Naive thymus-derived CD8-positive, alpha-beta T cell (primary cell): ENCODE results near the gene DMWD. TPM values are rescaled to one million over a fixed set of nuclear protein-coding genes. Genes with fewer than 3 reads are reported as not detected.
"Not testable (repeated sequence)": the region's sequence is repeated elsewhere in the genome, so short reads cannot be mapped to it uniquely, and the experiment has no call there.

Source experiments
- ATAC-seq, 2 donors: fragments of 150-1000 bp; cut with Tn5 transposase in 1 of 2; sonication (Bioruptor Pico), chemical (Tn5 transposase) in 1 of 2; 1 replicate in 1 of 2; 2 replicates in 1 of 2; pipeline ENCODE4 v1.10.0; 2021; ENCODE audit warnings: mild to moderate bottlenecking in 2 of 2, moderate library complexity in 2 of 2
- POLR2A ChIA-PET: fragments of 350-600 bp; sonication (Branson Sonifier 250); formaldehyde crosslinking; loops from one replicate; lab custom pipeline; 2021; ENCODE audit warnings: antibody characterized with exemption; lab: Charles Lee
- DNase-seq, 10 donors: peaks; one replicate each; pipeline versions ENCODE4 v3.0.0 to v3.0.0-alpha.2; 2020 to 2022
- H3K27ac Mint-ChIP-seq, 10 donors: one replicate each; pipeline ENCODE4 v1.8.0; 2020 to 2022; ENCODE audit warnings: mild to moderate bottlenecking in 10 of 10, mixed read lengths in 10 of 10, moderate library complexity in 4 of 10, inconsistent platforms in 1 of 10
- H3K27me3 Mint-ChIP-seq, 5 donors: one replicate each; pipeline ENCODE4 v1.8.0; 2021 to 2022; ENCODE audit warnings: mixed read lengths in 5 of 5
- H3K36me3 Mint-ChIP-seq, 3 donors: one replicate each; pipeline ENCODE4 v1.8.0; 2020 to 2022; ENCODE audit warnings: mixed read lengths in 3 of 3, mild to moderate bottlenecking in 2 of 3, inconsistent platforms in 1 of 3
- H3K4me1 Mint-ChIP-seq, 4 donors: one replicate each; pipeline ENCODE4 v1.8.0; 2021 to 2022; ENCODE audit warnings: mixed read lengths in 4 of 4
- H3K4me3 Mint-ChIP-seq, 10 donors: one replicate each; pipeline ENCODE4 v1.8.0; 2020 to 2022; ENCODE audit warnings: mild to moderate bottlenecking in 10 of 10, mixed read lengths in 10 of 10, moderate library complexity in 6 of 10, inconsistent platforms in 1 of 10
- H3K9me3 Mint-ChIP-seq, 9 donors: one replicate each; pipeline ENCODE4 v1.8.0; 2020 to 2022; ENCODE audit warnings: mixed read lengths in 9 of 9, mild to moderate bottlenecking in 3 of 9, inconsistent platforms in 1 of 9, moderate library complexity in 1 of 9
- polyA plus RNA-seq, 3 donors: library from polyadenylated mRNA; unstranded; fragments of 300-500 nt; fragmentation: Illumina TruSeq; gene quantifications; one replicate each; pipeline ENCODE4 v1.2.3, GENCODE V29; 2021
- total RNA-seq, 8 experiments: library from RNA in 2 of 8; stranded (reverse) in 2 of 8; gene quantifications; one replicate each; pipeline ENCODE4 v1.2.3 and lab custom pipeline; 2021 to 2026

DMWD gene
- total and polyA plus RNA-seq, 5 experiments from 2014 or later = 8.0 to 54.1 (median 16.5) TPM

GRCh38 chr19:45754323-45754722 lies 38.3 kb downstream of the DMWD start:
- Mint-ChIP-seq H3K4me1 (no peaks in the 10 kb centered on the region), H3K27ac (no peak overlapping the region), H3K4me3 (no peak overlapping the region), H3K36me3 (no peaks in the 10 kb centered on the region), H3K9me3 (no peaks in the 10 kb centered on the region), H3K27me3 (peaks cover 0 to 2% (median 0%) of the 10 kb centered on the region in 5 donors)
- ATAC-seq (no peak), DNase-seq (no peak)
- POLR2A ChIA-PET = no interaction called here

- no peaks in the 10 kb centered on the region for H3K9me3 Mint-ChIP-seq
- ATAC-seq (no peak), DNase-seq (no peak)
- peaks cover 0 to 2% (median 0%) of the 10 kb centered on the region in 5 donors for H3K27me3 Mint-ChIP-seq
- no peak overlapping the region for H3K4me3 Mint-ChIP-seq
- H3K27ac Mint-ChIP-seq = no peak overlapping the region
- POLR2A ChIA-PET = no interaction called here
- H3K4me1 Mint-ChIP-seq = no peaks in the 10 kb centered on the region
- no peaks in the 10 kb centered on the region for H3K36me3 Mint-ChIP-seq
These were observed 39.1 kb downstream of the DMWD start for GRCh38 chr19:45753548-45753947.

- Mint-ChIP-seq H3K36me3 (no peaks in the 10 kb centered on the region), H3K4me1 (no peaks in the 10 kb centered on the region), H3K4me3 (no peak overlapping the region), H3K27ac (no peak overlapping the region), H3K27me3 (peaks cover 0 to 4% (median 0%) of the 10 kb centered on the region in 5 donors), H3K9me3 (no peaks in the 10 kb centered on the region)
- ATAC-seq (no peak), DNase-seq (no peak)
- POLR2A ChIA-PET = interaction anchor here (0.6 to 0.7 kb wide), 2 partner anchors 21 to 22 kb away, joined by 4 to 5 read pairs; partner anchors contain the start of gene FBXO46
These were observed 40.0 kb downstream of the DMWD start for GRCh38 chr19:45752639-45753038.

- H3K27ac Mint-ChIP-seq, H3K4me1 Mint-ChIP-seq, H3K9me3 Mint-ChIP-seq, H3K4me3 Mint-ChIP-seq, H3K36me3 Mint-ChIP-seq, DNase-seq, ATAC-seq, POLR2A ChIA-PET: not testable (repeated sequence)
- H3K27me3 Mint-ChIP-seq = peaks cover 0 to 11% (median 4%) of the 10 kb centered on the region in 5 donors
These were observed 41.2 kb downstream of the DMWD start for GRCh38 chr19:45751483-45751882.

GRCh38 chr19:45747513-45747912 lies 45.1 kb downstream of the DMWD start:
- no peak overlapping the region for H3K4me3 Mint-ChIP-seq
- no peaks in the 10 kb centered on the region for H3K9me3 Mint-ChIP-seq
- H3K27me3 Mint-ChIP-seq = peaks cover 3 to 22% (median 10%) of the 10 kb centered on the region in 5 donors
- no peak for ATAC-seq
- H3K4me1 Mint-ChIP-seq = no peaks in the 10 kb centered on the region
- DNase-seq = no peak
- POLR2A ChIA-PET = interaction anchor here (0.6 kb wide), 1 partner anchor 1533 kb away, joined by 3 read pairs; no protein-coding TSS in a partner anchor
- no peaks in the 10 kb centered on the region for H3K36me3 Mint-ChIP-seq
- peak overlapping the region in 1 of 10 donors; percentile 38 for H3K27ac Mint-ChIP-seq

- Mint-ChIP-seq H3K27me3 (peaks cover 3 to 22% (median 10%) of the 10 kb centered on the region in 5 donors), H3K4me3 (no peak overlapping the region), H3K4me1 (no peaks in the 10 kb centered on the region), H3K36me3 (no peaks in the 10 kb centered on the region), H3K9me3 (no peaks in the 10 kb centered on the region), H3K27ac (no peak overlapping the region)
- ATAC-seq (no peak), DNase-seq (no peak)
- POLR2A ChIA-PET = no interaction called here
These were observed 45.8 kb downstream of the DMWD start for GRCh38 chr19:45746866-45747265.

GRCh38 chr19:45745606-45746005 lies 47.0 kb downstream of the DMWD start:
- H3K27me3 Mint-ChIP-seq = peaks cover 3 to 22% (median 10%) of the 10 kb centered on the region in 5 donors
- no peak for DNase-seq
- H3K27ac Mint-ChIP-seq = no peak overlapping the region
- H3K4me1 Mint-ChIP-seq = no peaks in the 10 kb centered on the region
- no peaks in the 10 kb centered on the region for H3K9me3 Mint-ChIP-seq
- ATAC-seq = no peak
- H3K36me3 Mint-ChIP-seq = no peaks in the 10 kb centered on the region
- POLR2A ChIA-PET = no interaction called here
- H3K4me3 Mint-ChIP-seq = no peak overlapping the region

- ATAC-seq (no peak), DNase-seq (no peak)
- H3K27ac Mint-ChIP-seq = peak overlapping the region in 1 of 10 donors; percentile 16
- H3K36me3 Mint-ChIP-seq = no peaks in the 10 kb centered on the region
- H3K9me3 Mint-ChIP-seq = no peaks in the 10 kb centered on the region
- H3K27me3 Mint-ChIP-seq = peaks cover 6 to 22% (median 12%) of the 10 kb centered on the region in 5 donors
- H3K4me1 Mint-ChIP-seq = no peaks in the 10 kb centered on the region
- POLR2A ChIA-PET = interaction anchor here (1.1 kb wide), 1 partner anchor 13 kb away, joined by 3 read pairs; no protein-coding TSS in a partner anchor
- no peak overlapping the region for H3K4me3 Mint-ChIP-seq
These were observed 49.7 kb downstream of the DMWD start for GRCh38 chr19:45742969-45743368.

GRCh38 chr19:45739498-45740439 lies 52.9 kb downstream of the DMWD start:
- POLR2A ChIA-PET = no interaction called here

GRCh38 chr19:45733160-45733810 lies 59.4 kb downstream of the DMWD start, which contains the start of gene MEIOSIN:
TSS of gene MEIOSIN (plus strand) at chr19:45733439. CDS start at chr19:45735377, 1,938 bp downstream.
- Mint-ChIP-seq H3K27me3 (peaks cover 0 to 4% (median 2%) of the 10 kb centered on the region in 5 donors), H3K4me1 (peaks cover 12 to 23% (median 22%) of the 10 kb centered on the region in 4 donors), H3K27ac (peak within 1 kb of the TSS in 1 of 10 donors; percentile 54), H3K4me3 (peak within 1 kb of the TSS in 4 of 10 donors; percentile 29 to 53 (median 42)), H3K9me3 (no peaks in the 10 kb centered on the region), H3K36me3 (peaks cover 0 to 1% (median 0%) of the 10 kb centered on the region in 3 donors)
- POLR2A ChIA-PET = interaction anchor here (0.6 to 0.8 kb wide), 2 partner anchors 16 to 36 kb away, joined by 3 to 4 read pairs; partner anchors contain the start of gene SIX5
- ATAC-seq = no peak
- DNase-seq = no peak

More at GRCh38 chr19:45739498-45740439, 52.9 kb downstream of the DMWD start:
- H3K4me3 Mint-ChIP-seq = no peak overlapping the region
- ATAC-seq = no peak
- no peak for DNase-seq
- H3K9me3 Mint-ChIP-seq = no peaks in the 10 kb centered on the region
- no peaks in the 10 kb centered on the region for H3K36me3 Mint-ChIP-seq
- peak overlapping the region in 1 of 10 donors; percentile 53 for H3K27ac Mint-ChIP-seq
- H3K27me3 Mint-ChIP-seq = peaks cover 4 to 7% (median 6%) of the 10 kb centered on the region in 5 donors
- no peaks in the 10 kb centered on the region for H3K4me1 Mint-ChIP-seq
